Measurements from ENCODE around the gene PAQR4.

- TF ChIP-seq PATZ1 (CRISPR knock-in tag; IDR thresholded peaks at IDR 0.05; ENCODE audit: borderline replicate concordance) (no peak), PPARA (CRISPR knock-in tag; IDR thresholded peaks at IDR 0.05; ENCODE audit: borderline replicate concordance) (no peak), ESRRG (CRISPR knock-in tag; IDR thresholded peaks at IDR 0.05) (no peak), ARNTL (CRISPR knock-in tag; IDR thresholded peaks at IDR 0.05; ENCODE audit: borderline replicate concordance, low read depth) (no peak), ZNF70 (CRISPR knock-in tag; IDR thresholded peaks at IDR 0.05) (no peak), ZNF565 (CRISPR knock-in tag; conservative IDR thresholded peaks at IDR 0.05; ENCODE audit: low read depth) (no peak), ZFP3 (CRISPR knock-in tag; IDR thresholded peaks at IDR 0.05) (no peak), POU6F1 (CRISPR knock-in tag; IDR thresholded peaks at IDR 0.05; ENCODE audit: borderline replicate concordance, low read depth) (no peak), GLIS3 (CRISPR knock-in tag; IDR thresholded peaks at IDR 0.05) (no peak), ZNF8 (CRISPR knock-in tag; IDR thresholded peaks at IDR 0.05) (no peak), RARB (CRISPR knock-in tag; IDR thresholded peaks at IDR 0.05) (no peak), OSR1 (CRISPR knock-in tag; IDR thresholded peaks at IDR 0.05) (no peak)
- TF ChIP-seq, protein P1, sequence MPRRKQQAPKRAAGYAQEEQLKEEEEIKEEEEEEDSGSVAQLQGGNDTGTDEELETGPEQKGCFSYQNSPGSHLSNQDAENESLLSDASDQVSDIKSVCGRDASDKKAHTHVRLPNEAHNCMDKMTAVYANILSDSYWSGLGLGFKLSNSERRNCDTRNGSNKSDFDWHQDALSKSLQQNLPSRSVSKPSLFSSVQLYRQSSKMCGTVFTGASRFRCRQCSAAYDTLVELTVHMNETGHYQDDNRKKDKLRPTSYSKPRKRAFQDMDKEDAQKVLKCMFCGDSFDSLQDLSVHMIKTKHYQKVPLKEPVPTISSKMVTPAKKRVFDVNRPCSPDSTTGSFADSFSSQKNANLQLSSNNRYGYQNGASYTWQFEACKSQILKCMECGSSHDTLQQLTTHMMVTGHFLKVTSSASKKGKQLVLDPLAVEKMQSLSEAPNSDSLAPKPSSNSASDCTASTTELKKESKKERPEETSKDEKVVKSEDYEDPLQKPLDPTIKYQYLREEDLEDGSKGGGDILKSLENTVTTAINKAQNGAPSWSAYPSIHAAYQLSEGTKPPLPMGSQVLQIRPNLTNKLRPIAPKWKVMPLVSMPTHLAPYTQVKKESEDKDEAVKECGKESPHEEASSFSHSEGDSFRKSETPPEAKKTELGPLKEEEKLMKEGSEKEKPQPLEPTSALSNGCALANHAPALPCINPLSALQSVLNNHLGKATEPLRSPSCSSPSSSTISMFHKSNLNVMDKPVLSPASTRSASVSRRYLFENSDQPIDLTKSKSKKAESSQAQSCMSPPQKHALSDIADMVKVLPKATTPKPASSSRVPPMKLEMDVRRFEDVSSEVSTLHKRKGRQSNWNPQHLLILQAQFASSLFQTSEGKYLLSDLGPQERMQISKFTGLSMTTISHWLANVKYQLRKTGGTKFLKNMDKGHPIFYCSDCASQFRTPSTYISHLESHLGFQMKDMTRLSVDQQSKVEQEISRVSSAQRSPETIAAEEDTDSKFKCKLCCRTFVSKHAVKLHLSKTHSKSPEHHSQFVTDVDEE (CRISPR knock-in tag; IDR thresholded peaks at IDR 0.05) = no peak
- TF ChIP-seq, protein P2, sequence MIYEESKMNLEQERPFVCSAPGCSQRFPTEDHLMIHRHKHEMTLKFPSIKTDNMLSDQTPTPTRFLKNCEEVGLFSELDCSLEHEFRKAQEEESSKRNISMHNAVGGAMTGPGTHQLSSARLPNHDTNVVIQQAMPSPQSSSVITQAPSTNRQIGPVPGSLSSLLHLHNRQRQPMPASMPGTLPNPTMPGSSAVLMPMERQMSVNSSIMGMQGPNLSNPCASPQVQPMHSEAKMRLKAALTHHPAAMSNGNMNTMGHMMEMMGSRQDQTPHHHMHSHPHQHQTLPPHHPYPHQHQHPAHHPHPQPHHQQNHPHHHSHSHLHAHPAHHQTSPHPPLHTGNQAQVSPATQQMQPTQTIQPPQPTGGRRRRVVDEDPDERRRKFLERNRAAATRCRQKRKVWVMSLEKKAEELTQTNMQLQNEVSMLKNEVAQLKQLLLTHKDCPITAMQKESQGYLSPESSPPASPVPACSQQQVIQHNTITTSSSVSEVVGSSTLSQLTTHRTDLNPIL (CRISPR knock-in tag; IDR thresholded peaks at IDR 0.05; ENCODE audit: low read depth) = no peak
These were observed 32.2 kb downstream of the PAQR4 start for GRCh38 chr16:3001316-3001715.
